Mononuclear cell (primary cell): ENCODE measurements around the gene CMTM4. TPM values are rescaled to one million over a fixed set of nuclear protein-coding genes. Genes with fewer than 3 reads are reported as not detected.

ENCODE experiments used
- H3K27me3 ChIP-seq: 2 replicates; pipeline ENCODE4 v1.6.0; 2011; ENCODE audit warnings: low read length, control low read depth; ENCODE audit not compliant: insufficient read depth
- H3K4me1 ChIP-seq: 2 replicates; pipeline ENCODE4 v1.5.1; 2011; ENCODE audit warnings: mild to moderate bottlenecking, low read length, control low read depth; ENCODE audit not compliant: insufficient read depth
- H3K4me3 ChIP-seq: 2 replicates; pipeline ENCODE4 v1.5.1; 2011; ENCODE audit warnings: mild to moderate bottlenecking, low read length, moderate library complexity
- H3K9me3 ChIP-seq: 2 replicates; pipeline ENCODE4 v1.5.1; 2011; ENCODE audit warnings: low read depth, mild to moderate bottlenecking, control low read depth, low read length
- total RNA-seq: library from RNA; depleted of rRNA; stranded (reverse); fragments of >200 nt; gene quantifications from one replicate; pipeline ENCODE4 v1.2.3, GENCODE V29; 2012

The CMTM4 gene
- total RNA-seq, 1 donor = 2.0 TPM

DNA sequence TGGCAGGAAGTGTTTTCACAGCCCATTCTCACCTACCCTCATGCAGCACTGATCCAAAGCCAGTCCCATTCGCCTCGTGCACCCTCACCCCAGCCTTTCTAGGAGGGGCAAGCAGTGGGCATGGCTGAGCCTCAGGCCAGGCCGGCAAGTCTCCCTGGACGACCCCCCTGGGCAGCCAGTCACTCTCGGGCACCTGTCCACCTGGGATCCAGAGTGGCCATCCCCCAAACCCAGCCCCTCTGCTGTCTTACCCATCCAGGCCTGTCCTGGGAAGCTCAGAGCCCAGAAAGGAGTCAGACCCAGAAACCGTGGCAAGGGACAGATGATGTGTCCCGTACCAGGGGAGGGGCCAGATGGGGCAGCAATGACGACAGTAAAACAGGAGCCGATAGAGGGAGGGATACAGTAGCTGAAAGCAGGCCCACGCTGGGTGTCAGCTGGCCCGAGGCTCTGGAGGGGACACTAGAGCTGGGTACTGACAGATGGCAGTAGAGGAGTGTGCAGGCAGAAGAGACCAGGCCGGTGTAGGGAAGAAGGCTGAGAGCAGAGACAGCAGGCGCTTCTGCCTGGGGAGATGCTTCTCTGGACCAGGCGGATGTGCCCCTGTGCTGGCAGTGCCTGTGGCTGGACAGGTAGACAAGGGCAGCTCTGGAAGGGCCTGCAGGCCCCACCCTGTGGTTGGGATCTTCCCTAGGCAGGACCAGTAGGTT lies 86.3 kb downstream of the CMTM4 start:
- no peak overlapping the region for H3K4me3 ChIP-seq
- peaks cover 36% of the 10 kb centered on the region for H3K4me1 ChIP-seq
- H3K27me3 ChIP-seq = no peaks in the 10 kb centered on the region
- H3K9me3 ChIP-seq = no peaks in the 10 kb centered on the region

DNA sequence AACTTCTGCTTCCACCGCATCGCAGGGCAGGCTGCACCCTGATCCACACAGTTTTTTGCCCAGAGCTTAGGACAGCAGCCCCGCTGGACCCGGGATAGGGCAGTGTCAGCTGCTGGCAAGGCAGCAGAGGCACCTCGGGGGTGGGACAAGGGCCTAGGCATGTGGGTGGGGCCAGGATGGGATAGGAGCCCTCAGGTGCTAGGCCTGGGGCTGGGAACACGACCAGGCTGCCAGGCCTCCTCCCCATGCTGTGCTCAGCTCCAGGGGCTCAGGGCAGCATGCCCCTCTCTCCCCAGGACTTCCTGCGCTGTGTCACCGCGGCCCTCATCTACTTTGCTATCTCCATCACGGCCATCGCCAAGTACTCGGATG lies 87.4 kb downstream of the CMTM4 start:
- H3K4me1 ChIP-seq = peaks cover 37% of the 10 kb centered on the region
- no peaks in the 10 kb centered on the region for H3K9me3 ChIP-seq
- no peaks in the 10 kb centered on the region for H3K27me3 ChIP-seq
- H3K4me3 ChIP-seq = no peak overlapping the region

DNA sequence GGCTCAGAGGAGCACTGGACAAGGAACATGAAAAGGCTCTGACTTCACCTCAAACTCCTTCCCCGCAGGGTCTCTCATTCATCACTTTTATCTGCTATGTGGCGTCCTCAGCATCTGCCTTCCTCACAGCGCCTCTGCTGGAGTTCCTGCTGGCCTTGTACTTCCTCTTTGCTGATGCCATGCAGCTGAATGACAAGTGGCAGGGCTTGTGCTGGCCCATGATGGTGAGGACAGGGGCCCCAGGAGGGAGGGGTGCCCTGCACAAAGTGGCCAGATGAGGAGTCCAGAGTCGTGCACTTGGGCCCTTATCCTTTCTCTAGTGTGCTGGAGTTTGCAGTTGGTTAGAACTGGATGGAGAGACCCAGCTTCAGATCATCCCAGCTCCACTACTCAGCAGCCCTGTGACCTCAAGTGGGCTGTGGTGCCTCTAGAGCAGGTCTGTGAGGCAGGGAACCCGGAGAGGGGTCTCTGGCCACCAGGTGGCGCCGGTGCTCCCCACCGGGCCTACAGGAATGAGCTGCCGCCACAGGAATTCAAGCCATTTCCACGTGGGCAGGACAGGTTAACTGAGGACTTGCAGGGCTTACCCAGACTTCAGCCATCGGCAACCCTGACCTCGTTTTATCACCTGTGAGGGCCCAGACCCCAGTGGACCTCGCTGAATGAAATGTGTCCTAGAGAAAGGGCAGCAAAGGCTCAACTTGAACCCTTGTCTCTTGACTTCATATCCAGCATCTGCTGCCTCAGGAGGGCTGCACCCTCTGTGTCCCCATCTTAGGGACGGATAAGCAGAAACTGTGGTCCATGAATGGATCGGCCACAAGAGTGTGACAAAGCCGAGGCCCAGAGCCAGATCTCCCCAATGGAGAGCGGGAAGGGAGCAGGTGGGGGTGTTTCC lies 88.1 kb downstream of the CMTM4 start:
- no peak overlapping the region for H3K4me3 ChIP-seq
- peaks cover 43% of the 10 kb centered on the region for H3K4me1 ChIP-seq
- H3K9me3 ChIP-seq = no peaks in the 10 kb centered on the region
- H3K27me3 ChIP-seq = no peaks in the 10 kb centered on the region

DNA sequence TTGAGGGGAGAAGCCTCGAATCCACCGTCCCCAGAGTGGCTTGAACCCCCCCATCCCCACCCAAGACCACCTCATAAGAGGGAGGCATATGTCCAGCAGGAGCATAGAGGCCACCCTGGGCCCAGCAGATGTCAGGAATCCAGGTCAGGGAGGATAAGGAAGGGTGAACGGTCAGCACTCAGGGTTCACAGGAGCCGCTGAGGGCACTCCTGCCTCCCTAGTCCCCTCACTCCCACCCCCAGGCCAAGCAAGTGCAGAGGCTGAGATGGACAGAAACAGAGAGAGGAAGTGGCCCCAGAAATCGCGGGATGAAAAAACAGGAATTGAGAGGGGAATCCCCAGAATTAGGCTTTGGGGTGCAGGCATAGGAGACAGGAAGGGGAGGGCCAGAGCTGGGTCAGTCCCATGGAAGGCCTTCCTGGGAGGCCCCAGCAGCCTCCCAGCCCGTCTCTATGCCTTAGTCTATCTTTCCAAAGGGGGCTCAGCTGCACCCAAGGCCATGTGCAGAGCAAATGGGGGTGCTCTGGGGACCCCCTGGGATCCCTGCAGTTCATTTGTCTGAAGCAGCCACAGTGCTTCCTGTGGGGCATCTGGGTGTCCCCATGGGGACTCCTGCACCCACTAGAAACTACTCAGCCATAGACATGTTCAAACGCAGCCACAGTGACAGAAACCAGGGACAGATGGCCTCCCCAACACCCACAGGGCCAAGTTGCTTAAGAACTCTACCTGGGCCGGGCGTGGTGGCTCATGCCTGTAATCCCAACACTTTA lies 90.4 kb downstream of the CMTM4 start:
- Histone ChIP-seq H3K4me3 (peak overlapping the region; percentile 62), H3K27me3 (no peaks in the 10 kb centered on the region), H3K4me1 (peaks cover 44% of the 10 kb centered on the region), H3K9me3 (no peaks in the 10 kb centered on the region)

DNA sequence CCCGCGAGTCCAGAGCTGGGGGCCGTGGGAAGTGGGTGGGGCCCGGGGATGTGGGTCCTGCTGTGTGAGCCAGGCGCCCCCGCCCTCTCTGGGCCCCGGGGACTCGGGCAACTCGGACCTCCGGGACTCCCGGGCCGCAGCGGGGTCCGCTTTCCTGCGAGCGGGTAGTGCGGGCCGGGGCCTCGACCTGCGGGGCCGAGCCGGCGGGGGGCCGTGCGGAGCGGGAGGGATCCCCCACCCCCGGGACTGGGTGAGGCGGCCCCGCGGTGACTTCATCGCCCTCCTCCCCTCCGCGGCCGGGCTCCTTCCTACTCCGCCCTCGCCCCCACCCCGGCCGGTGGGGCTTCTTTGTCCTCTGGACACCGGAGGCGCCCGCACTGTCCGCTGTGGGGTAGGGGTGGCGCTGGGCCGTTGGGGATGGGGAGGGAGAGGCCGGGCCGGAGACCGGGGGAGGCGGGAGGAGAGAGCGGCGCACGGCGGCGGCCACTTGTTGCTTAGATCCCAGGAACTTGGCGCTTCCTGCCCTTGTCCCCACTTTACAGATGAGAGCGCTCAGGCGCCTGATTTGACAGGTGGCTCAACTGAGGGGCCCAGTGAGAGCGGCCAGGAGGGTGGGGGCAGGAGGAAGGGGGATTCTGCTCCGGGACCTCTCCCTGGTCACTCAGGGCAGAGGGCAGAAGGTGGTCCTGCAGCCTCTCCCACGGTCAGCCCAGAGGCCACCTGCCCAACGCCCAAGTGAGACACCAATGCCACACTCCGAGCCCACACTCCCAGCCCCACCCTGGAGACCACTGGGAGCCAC lies 91.2 kb downstream of the CMTM4 start:
- Histone ChIP-seq H3K27me3 (no peaks in the 10 kb centered on the region), H3K4me3 (peak overlapping the region; percentile 62), H3K4me1 (peaks cover 44% of the 10 kb centered on the region), H3K9me3 (no peaks in the 10 kb centered on the region)

DNA sequence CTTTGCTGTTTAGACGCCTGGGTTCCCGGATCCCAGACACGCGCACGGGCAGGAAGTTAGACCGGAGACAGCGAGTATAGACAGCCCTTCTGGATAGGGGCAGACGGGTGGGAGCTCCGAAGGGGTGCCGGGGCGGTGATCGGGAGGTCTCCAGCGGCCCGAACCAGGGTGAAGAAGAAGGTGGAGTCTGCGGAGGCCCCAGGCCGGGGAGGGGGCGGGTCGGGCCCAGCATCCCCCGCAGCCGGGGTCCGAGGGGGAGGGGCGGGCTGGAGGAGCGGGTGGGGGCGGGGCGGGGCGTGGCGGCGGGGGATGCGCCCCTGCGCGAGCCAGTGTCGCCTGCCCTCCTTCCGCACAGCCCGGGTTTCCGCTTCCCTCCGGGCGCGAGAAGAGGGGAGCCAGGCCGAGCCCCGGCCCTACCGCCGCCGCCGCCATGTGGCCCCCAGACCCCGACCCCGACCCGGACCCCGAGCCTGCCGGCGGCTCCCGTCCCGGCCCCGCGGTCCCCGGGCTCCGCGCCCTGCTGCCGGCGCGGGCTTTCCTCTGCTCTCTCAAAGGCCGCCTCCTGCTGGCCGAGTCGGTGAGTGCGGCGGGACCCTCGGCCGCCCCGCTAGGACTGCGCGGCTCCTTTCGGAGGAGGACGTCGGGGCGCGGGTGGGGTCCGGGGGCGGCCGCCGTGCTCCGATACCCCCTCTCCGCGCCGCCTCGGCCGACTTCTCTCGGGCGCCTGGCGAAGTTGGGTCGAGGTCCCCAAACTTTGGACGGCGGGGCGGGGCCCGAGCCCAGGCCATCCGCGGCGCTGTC lies 92.0 kb downstream of the CMTM4 start, which contains the start of gene CMTM3:
TSS of gene CMTM3 (plus strand) at position 329 of the 801 bp plus-strand sequence. CDS start at position 431, 102 bp downstream.
- no peaks in the 10 kb centered on the region for H3K9me3 ChIP-seq
- H3K4me1 ChIP-seq = peaks cover 44% of the 10 kb centered on the region
- no peaks in the 10 kb centered on the region for H3K27me3 ChIP-seq
- peak within 1 kb of the TSS; percentile 62 for H3K4me3 ChIP-seq

DNA sequence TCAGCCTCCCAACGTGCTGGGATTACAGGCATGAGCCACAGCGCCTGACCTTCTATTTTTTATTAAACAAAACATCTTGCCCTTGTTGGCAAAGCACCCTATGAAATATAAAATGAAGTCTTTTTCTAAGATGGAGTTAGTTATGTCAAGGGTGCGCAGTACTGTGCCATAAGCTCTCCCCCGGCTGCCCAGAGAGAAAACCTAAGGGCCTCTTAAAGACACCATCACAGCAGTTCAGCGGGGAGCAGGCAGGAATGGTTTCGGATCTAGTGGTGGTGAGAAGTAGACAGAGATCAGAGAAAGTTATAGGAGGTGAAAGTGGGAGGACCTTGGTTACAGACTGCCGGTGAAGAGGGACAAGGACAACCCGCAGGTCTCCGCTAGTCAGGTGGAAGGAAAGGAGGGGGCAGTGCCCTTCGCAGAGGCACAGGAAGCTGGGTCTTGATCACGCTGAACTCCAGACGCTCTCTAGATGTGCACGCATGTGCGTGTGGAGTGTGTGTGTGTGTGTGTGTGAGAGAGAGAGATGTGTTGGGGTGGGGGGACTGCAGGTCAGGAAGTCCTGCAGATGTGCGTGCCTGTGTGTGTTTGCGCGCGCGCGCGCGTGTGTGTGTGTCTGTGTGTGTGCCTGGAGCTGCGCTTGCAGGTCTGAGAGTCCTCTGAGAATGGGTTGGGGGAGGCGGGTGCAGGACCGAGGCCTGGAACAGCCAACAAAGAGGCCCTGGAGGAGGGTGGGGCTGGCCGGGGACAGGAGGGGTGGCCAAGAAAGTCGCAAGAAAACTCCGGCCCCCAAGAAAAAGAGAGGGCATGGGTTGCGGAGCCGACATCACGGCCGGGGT lies 92.8 kb downstream of the CMTM4 start:
- no peaks in the 10 kb centered on the region for H3K27me3 ChIP-seq
- peaks cover 42% of the 10 kb centered on the region for H3K4me1 ChIP-seq
- H3K4me3 ChIP-seq = peak overlapping the region; percentile 47
- H3K9me3 ChIP-seq = no peaks in the 10 kb centered on the region

DNA sequence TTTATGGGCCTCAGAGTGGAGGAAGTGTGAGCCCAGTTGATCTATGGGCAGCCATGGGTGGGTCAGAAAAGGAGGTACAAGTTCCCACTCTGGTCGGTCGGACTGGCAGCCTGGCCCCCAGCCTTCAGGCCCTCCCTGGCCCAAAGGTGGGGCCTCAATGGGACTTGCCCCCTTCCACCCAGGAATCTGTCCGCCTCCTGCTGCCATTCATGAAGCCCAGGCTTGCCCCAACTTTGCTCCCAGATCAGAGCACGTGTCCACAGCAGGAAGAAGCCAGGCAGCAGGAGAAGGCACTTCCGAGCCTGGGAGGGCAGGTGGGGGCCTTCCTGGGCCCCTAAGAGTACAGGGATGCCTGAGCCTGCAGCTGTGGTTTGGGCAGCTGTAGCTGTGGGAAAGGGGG lies 95.1 kb downstream of the CMTM4 start:
- Histone ChIP-seq H3K4me3 (no peak overlapping the region), H3K4me1 (peaks cover 19% of the 10 kb centered on the region), H3K27me3 (no peaks in the 10 kb centered on the region), H3K9me3 (no peaks in the 10 kb centered on the region)

DNA sequence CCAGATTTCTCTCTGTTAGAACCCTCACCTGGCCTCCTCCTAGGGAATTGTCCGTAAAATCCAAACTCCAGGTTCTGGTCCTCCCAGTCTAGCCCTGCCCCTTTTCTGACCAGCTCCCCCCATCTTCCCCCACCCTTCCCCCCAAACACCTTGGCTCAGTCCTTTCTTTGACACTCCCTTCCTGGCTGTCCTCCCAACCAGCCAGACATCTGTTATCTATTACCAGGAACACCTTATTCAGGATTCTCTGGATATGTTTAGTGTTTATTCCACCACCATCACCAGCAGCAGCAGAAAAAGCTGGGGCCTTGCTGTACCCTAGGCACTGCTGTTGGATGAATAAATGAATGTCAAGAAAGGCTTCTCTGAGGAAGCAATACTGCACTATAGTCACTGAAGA lies 96.1 kb downstream of the CMTM4 start:
- Histone ChIP-seq H3K9me3 (no peaks in the 10 kb centered on the region), H3K4me1 (peaks cover 9% of the 10 kb centered on the region), H3K4me3 (no peak overlapping the region), H3K27me3 (no peaks in the 10 kb centered on the region)

DNA sequence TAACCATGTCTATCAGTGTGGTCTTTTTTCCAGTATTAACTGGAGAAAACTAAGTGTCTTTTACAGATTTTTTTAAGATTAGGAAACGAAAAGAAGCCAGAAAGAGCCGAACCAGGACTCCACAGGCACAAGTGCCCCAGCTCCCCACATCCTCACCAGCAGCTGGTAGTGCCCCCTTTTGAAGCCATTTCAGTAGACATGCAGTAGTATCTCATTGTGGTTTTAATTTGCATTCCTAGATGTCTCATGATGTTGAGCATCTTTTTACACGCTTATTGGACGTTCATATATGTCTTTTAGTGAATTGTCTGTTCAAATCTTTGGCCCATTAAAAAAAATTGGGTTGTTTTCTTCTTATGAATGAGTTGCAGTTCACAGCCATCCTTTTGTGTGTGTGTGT lies 96.8 kb downstream of the CMTM4 start:
- Histone ChIP-seq H3K4me3 (no peak overlapping the region), H3K9me3 (no peaks in the 10 kb centered on the region), H3K27me3 (no peaks in the 10 kb centered on the region), H3K4me1 (peaks cover 13% of the 10 kb centered on the region)

DNA sequence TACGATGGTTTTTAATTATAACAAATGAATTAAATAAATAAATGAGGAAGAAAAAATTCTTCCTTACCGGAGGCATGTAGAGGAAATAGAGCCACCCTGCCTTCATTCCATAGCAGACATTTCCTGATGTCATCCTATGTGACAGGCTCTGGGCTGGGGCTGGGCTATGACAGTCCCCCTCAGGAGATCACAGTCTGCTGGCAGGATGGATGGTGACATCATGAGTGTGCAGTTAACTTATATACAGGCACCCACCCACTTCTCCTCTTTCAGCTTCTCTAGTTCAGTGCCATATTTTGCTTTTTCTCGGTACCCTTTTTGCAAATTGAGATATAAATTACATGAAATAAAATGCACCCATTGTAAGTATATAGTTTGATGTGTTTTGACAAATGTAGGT lies 98.4 kb downstream of the CMTM4 start:
- H3K4me3 ChIP-seq = no peak overlapping the region
- no peaks in the 10 kb centered on the region for H3K9me3 ChIP-seq
- no peaks in the 10 kb centered on the region for H3K27me3 ChIP-seq
- H3K4me1 ChIP-seq = peaks cover 9% of the 10 kb centered on the region

DNA sequence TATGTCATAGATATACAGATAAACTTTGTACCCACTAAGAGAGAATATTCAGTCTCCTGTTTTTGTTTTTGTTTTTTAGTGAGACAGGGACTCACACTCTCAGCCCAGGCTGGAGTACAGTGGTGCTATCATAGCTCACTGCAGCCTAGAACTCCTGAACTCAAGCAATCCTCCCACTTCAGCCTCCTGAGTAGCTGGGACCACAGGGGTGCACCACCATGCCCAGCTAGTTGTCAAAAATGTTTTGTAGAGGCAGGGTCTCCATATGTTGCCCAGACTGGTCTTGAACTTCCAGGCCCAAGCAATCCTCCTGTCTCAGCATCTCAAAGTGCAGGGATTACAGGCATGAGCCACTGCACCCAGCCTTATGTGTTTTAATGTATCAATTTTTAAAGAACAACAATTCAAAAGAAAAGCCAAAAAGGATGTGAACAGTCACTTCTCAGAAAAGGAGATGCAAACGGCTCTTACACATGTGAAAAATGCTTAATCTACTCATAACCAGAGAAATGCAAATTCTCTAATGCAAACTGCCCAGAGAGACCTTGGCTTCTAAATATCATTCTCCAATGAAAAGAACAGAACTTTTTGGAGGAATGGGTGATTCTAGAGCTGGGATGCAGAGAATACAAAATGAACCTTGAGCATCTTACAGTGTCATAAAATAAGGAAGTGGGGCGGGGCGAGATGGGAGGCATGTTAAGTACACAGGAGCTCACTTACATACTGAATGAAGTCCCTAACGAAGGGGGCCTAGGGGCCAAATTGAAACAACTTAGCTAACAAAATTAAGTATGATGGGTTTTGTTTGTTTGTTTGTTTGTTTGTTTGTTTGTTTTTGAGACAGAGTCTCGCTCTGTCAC lies 99.3 kb downstream of the CMTM4 start:
- peaks cover 9% of the 10 kb centered on the region for H3K4me1 ChIP-seq
- no peak overlapping the region for H3K4me3 ChIP-seq
- no peaks in the 10 kb centered on the region for H3K27me3 ChIP-seq
- H3K9me3 ChIP-seq = no peaks in the 10 kb centered on the region
